ENCODE results near the gene HLA-DOB.

HLA-DOB gene

DNA sequence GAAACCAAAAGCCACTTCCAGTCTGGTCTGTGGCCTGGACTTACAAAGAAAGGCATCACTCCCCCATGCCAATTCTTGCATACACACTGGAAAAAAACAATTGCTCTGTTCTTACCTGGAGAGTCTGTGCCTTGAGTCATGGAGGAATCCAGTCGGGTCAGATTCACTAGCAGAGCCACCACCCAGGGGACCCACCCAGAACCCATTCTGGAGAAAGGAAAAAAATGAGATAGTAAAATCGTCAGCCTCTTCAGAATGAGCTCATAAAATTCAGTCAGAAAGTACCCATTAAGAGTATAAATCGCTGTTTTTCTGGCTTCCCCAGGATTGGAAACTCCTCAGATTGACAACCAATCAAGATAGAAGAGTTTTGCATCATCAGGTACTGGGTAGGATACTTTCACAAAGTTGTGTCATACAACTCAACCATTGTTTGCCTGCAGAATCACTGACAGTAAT, at the start of gene HLA-DOB:
HLA-DOB (minus strand) TSS at position 257 of the 459 bp plus-strand sequence; CDS start at position 206, 51 bp downstream.
- no peak for DNase-seq

DNA sequence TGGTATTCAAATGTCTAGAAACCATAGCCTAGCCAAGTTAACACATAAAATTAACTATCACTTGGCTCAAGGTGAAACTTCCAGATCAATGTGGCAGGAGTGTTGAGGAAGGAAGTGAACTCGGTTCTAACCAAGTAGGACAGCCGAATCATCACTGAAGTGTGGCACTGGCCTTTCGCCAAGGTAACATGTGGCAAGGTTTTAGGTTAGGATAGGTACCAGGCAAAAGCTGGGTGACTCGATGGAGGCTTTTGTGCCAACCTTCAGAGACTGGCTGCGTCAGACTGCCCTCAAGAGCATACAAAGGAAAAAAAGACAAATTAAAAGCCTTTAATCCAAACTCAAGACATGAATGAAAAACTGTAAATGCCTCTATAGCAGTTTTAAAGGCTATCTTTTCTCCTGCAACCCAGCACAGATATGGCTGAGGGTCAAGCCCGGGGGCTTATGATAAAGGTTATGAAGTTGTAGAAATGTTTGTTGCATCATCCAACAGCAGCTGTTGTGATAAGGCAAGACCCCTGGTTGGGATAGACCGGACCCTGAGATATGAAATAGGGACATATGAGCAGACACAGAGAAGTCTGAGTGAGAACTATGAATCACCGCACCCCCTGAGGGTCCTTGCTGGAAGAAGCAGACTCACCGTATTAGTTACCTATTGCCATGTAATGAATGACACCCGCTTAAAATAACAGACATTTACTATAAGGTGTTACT, 49.1 kb upstream of the HLA-DOB start:
- no peak for DNase-seq

DNA sequence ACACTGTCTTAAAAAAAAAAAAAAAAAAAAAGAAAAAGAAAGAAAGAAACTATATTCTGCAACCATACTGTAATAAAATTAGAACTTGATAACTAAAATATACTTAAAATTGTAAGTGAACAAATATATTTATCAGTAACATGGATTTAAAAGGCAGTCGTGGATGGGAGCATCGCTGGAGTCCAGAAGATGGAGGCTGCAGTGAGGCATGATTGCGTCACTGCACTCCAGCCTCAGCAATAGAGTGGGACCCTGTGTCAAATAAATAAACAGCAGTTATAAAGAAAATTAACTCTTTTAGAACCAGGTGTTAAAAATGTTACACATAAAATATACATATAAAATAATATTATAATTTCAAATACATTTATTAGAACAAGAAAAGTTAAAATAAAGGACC, 45.9 kb upstream of the HLA-DOB start:
- no peak for DNase-seq

DNA sequence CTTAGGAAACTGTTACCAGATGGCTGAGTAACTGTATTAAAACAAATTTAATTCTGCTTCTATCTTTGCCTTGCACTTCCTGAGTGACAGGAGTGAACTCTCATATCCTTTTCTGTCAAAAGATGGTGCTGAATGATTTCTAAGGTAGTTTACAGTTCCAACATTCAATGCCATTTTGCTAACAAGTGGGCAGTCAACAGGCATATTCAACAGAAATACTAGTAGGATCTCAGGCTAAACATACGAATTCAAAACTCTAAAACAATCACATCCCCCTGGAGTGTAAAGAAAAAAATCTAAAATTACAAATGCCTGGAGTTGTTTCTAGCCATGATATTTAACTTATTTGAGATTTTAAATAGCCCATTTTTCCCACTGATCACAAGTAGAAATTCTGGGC, 43.9 kb upstream of the HLA-DOB start:
- no peak for DNase-seq

DNA sequence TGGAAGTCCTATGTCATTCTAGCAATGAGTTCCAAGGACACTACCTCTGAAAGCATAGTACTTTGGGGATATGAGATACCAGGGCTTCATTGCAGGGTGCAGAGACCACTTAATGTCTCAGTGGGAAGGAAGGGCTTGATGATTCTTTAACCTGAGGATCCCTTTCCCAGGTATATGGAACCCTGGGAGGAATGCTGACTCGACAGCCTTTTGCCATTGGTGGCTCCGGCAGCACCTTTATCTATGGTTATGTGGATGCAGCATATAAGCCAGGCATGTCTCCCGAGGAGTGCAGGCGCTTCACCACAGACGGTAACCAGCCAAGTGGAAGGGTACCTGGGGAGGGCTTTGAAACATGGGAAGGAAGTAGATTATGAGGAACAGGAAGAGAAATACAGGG, 41.4 kb upstream of the HLA-DOB start:
- no peak for DNase-seq

- DNase-seq = no peak
These were observed 40.5 kb upstream of the HLA-DOB start for GRCh38 chr6:32857156-32857891.

DNA sequence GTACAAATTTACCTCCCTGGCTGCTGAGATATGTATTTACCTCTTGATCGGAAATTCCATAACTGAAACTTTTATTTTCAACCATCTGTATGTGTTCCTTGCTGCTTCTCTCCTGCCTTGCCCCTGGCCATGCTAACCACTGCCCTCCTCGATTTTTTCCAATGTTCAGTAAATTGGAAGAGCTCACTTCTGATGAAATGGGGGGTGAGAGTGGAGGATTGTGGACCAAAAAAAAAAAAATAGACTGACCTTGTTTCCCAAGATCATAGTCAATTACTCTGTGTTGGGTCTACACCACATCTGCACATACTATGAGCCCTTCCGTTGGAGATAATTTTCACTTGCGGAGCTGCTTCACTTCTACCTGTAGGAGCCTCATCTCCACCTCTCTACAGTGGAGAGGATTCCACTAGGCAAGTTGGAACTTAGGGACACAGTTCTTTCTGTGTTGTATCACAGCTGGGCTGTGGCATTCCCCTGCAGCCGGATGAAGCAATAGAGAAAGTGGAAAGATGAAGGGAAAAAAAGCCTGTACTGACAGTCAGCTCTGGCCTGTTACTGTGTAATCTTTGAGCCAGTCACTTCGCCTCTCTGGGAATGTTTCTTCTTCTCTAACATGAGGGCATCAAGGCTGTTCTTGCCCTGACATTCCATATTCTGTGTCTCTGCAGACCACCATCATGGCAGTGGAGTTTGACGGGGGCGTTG, 38.8 kb upstream of the HLA-DOB start:
- no peak for DNase-seq

DNA sequence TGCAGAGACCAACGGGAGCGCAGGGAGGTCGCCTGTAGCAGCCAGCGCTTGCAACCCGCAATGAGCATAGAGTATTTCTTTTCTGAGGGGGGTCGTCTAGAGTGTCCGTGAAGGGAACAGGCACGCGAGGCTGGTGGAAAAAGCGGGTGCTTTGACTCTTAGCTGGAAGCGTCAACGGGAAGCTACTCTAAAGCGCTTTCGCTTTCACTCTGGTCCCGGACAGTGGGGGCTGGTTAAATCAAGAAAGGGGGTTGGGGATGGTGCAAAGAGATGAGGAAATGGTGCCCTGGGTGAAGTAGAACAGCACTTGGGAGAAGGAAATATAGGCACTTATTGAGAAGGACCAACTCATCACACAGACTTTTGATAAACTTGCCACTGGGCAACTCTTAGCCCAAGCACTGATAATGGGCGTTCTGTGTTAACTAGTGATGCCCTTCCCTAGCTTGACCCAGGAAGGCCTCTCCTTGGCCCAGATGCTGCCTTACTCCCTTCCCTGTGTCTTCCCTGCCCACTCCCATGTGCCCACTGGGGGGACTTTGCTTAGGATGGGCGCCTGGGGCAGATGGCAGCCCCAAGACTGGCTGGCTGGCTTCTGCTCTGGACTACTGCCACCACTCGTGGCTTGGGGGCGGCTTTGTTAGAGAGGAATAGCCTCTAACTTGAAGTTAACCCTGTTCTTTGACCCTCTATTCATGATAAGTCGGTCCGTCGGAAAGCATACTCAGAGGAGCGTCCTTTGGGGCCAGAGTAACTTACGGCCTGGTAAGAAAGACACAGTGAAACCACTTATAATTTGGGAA, 37.8 kb upstream of the HLA-DOB start:
- peak; percentile 47 for DNase-seq

DNA sequence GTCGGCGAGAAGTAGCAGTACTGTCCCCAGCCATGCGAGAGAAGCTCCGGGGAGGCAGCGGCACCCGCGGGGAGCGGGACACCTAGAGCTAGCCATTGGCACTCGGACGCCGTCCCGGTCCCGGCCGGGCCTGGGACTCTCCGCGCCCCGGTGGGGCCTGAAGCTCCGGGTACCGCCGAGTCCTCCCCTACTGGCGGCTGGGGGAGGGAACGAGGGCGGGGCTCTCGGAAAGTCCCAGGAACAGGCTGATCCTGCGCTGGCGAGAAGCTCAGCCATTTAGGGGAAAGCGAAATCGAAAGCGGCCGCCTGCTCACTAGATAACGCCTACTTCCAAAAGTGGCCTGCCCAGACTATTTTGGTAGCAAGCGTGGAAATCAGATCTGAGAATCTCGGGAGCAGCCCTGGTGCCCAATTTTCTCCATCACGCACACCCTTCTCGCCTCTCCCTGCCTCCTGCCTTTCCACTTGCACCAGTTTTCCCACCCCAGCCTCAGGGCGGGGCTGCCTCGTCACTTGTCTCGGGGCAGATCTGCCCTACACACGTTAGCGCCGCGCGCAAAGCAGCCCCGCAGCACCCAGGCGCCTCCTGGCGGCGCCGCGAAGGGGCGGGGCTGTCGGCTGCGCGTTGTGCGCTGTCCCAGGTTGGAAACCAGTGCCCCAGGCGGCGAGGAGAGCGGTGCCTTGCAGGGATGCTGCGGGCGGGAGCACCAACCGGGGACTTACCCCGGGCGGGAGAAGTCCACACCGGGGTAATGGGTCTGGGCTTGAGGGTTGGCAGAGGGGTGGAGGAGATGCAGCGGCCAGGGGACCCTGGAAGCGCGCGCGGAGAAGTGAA, 37.0 kb upstream of the HLA-DOB start, which contains the start of the genes PSMB9 and TAP1:
PSMB9 (plus strand) TSS at position 652 of the 835 bp plus-strand sequence; CDS start at position 690, 38 bp downstream.
TAP1 (minus strand) TSS at position 164 of the 835 bp plus-strand sequence; CDS start at position 96, 68 bp downstream.
- DNase-seq = peak; percentile 95

DNA sequence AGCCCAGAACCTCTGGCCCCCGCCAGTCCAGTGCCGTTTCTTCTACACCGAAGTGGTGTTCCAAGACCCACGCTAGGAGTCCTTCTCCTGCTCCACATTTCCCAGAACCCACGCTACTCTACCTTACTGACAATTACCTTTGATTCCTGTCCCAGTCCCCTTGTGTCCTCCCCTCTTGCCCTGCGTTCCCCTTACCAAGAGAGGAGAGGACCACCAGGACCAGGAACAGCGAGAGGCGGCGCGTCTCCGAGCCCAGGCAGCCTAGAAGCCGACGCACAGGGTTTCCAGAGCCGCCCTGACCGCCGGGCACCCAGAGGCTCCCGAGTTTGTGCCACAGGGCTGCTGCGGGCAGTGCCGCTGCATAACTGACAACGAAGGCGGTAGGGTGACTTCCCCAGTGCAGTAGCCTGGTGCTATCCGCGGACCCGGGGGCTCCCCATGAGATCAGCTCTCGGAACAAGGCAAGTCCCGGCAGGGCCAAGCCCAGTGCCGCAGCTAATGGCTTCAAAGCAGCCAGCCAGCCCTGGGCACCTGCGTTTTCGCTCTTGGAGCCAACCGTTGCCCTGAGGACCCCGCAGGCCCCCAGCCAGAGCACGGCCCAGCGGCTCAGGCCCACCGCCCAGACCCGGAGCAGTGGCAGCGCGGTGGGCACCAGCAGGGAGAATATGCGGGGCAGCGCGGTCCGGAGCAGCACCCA, 36.2 kb upstream of the HLA-DOB start:
- DNase-seq = peak; percentile 58

DNA sequence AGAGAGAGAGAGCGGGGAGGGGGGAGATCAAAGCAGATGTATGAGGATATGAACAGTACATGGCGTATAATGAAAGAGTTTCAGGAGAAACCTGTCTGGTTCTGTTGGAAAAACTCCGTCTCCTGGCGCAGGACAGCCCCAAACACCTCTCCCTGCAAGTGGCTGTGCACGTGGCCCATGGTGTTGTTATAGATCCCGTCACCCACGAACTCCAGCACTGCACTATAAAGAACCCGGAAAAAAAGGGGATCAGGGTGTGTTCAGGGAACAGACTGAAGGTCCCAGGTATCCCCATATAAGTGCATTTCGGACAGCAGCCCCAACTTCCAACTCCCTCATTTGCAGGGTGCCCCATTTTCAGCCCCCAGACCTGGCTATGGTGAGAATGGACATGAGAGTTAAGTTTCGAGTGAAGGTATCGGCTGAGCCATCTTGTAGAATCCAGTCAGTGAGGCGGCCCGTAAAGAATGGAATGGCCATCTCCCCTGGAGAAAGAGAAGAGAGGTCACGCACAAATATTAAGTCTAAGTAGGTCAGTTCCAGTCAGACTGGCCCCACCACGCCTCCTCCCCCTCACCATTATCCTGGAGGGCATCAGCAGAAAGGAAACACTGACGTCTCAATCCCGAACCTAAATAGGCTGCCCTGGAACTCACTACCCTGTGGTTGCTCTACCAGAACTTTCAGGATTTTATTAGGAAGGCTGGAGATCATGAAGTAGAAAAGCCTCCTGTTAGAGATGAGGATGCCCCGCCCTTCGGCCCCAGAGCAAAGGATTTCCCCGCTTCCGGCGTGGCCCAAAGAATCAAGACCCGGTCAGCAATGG, 35.4 kb upstream of the HLA-DOB start:
- no peak for DNase-seq

GRCh38 chr6:32851025-32851424, 34.2 kb upstream of the HLA-DOB start:
- DNase-seq = no peak

GRCh38 chr6:32849126-32849525, 32.3 kb upstream of the HLA-DOB start:
- DNase-seq = no peak

DNA sequence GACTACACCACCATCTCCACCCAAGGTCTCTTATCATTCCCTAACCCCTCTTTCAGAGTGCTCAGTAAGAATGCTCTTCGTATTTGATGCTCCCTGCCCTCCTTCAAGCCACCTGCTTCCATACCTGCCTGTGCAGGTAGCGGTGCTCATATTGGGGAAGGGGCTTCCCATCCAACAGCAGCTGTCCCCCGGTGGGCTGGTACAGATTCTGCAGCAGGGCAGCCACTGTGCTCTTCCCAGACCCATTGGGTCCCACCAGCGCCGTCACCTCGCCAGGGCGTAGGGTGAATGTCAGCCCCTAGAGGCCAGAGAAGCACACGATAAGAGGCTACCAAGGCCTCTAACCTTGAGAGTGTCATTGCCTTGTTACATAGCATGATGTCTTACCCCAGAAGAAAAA, 31.0 kb upstream of the HLA-DOB start:
- DNase-seq = no peak

DNA sequence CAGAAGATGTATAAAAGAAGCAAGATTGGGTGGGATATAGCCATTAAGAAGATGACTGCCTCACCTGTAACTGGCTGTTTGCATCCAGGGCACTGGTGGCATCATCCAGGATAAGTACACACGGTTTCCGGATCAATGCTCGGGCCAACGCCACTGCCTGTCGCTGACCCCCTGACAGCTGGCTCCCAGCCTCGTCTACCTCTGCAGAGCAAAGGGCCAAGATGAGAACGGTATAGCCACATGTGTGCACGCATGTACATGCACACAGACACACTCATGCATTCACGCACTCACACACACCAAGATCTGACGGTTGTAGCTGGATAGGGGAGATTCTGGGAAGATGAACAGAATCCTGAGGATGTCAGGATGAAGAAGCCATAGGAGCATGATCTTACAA, 30.2 kb upstream of the HLA-DOB start:
- DNase-seq = no peak

DNA sequence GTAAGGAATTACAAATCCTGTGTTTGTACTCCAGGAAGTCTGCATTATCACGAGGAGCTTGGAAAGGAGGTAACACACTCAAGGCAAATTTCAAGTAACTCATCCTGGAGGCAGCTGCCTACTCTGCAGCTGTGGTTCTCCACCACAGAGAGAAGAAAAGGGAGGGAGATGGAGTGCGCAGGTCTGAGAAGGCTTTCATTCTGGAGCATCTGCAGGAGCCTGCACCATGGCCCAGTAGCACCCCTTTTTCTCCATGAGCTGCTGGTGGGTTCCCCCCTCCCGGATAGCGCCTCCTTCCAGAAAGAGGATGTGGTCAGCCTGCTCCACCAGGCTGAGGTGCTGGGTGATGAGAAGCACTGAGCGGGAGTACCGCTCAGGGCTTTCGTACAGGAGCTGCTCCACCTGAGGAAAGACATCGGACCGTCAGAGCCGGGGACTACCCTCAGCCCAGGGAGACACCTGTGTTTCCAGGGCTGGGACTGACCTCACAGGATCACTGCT, 28.6 kb upstream of the HLA-DOB start:
- DNase-seq = peak; percentile 20

GRCh38 chr6:32844839-32845383, 28.1 kb upstream of the HLA-DOB start:
- no peak for DNase-seq

- peak; percentile 92 for DNase-seq
These were observed 27.4 kb upstream of the HLA-DOB start, which contains the start of gene PSMB8 for GRCh38 chr6:32843979-32844838. PSMB8 (minus strand) TSS chr6:32844047; CDS start chr6:32843996, 51 bp downstream.

All from KG1 (cell line).